K562 (cell line): ENCODE results near the gene TCHP. TPM values are rescaled to one million over a fixed set of nuclear protein-coding genes. Genes with fewer than 3 reads are reported as not detected.

Experiments used
- ATAC-seq: fragments of 200-7000 bp; cut with Tn5 transposase; 3 replicates; pipeline ENCODE4 v1.9.1; 2020; ENCODE audit warnings: moderate library complexity
- BruUV-seq: library from RNA; stranded (reverse); fragments of 400-500 nt; replicated peaks from 2 replicates; lab custom pipeline; 2021; lab: Mats Ljungman, UMichigan
- CTCF ChIA-PET: fragments of 300-600 bp; formaldehyde crosslinking; extraction: SDS; loops from one replicate; lab custom pipeline; 2021; ENCODE audit warnings: low intra/inter-chr PET ratio; lab: Yijun Ruan, JAX
- POLR2A ChIA-PET: fragments of 300-600, 350-650 bp; sonication (Branson Sonifier 250); formaldehyde crosslinking; extraction: SDS; loops from one replicate; lab custom pipeline; 2021; ENCODE audit warnings: antibody characterized with exemption, inconsistent platforms; lab: Yijun Ruan, JAX
- DNase-seq, 4 experiments: peaks; one replicate each; pipeline versions ENCODE4 v3.0.0 to v3.0.0-alpha.2; 2011 to 2018; ENCODE audit warnings: low spot score in 3 of 4, mixed read lengths in 3 of 4; ENCODE audit errors: extremely low read depth in 1 of 4
- FAIRE-seq: peaks from 2 replicates; lab custom pipeline; 2011; peaks lifted over from hg19 to GRCh38; lab: Jason Lieb, UNC
- H2AFZ ChIP-seq: 2 replicates; pipeline ENCODE4 v1.6.0; 2011; ENCODE audit warnings: low read depth, low read length, control low read depth, inconsistent platforms
- H3K27ac ChIP-seq: fragments of 200-600 bp; 3 replicates; pipeline ENCODE4 v1.8.0; 2011; ENCODE audit warnings: low read depth, mild to moderate bottlenecking, control low read depth, inconsistent platforms, low read length, moderate library complexity, mixed read lengths; ENCODE audit errors: extremely low read depth
- H3K27me3 ChIP-seq, 2 experiments: fragments of 300-600 bp in 1 of 2; 2 replicates in 1 of 2; 3 replicates in 1 of 2; pipeline versions ENCODE4 v1.6.0 to v1.8.0; 2011; ENCODE audit warnings: inconsistent platforms in 2 of 2, low read length in 2 of 2, mild to moderate bottlenecking in 1 of 2, mixed read lengths in 1 of 2, moderate library complexity in 1 of 2; ENCODE audit not compliant: control insufficient read depth in 2 of 2, insufficient read depth in 2 of 2
- H3K36me3 ChIP-seq: fragments of 300-600 bp; 3 replicates; pipeline ENCODE4 v1.8.0; 2011; ENCODE audit warnings: mild to moderate bottlenecking, low read length, inconsistent platforms; ENCODE audit not compliant: control insufficient read depth, insufficient read depth
- H3K4me1 ChIP-seq, 2 experiments: fragments of 200-600 bp in 1 of 2; replicated peaks in 1 of 2; 2 replicates in 1 of 2; 3 replicates in 1 of 2; pipeline versions ENCODE4 v1.5.1 to v1.8.0; 2011; ENCODE audit warnings: inconsistent platforms in 2 of 2, low read length in 2 of 2, mild to moderate bottlenecking in 1 of 2, mixed read lengths in 1 of 2, moderate library complexity in 1 of 2; ENCODE audit not compliant: control insufficient read depth in 2 of 2, insufficient read depth in 2 of 2
- H3K4me2 ChIP-seq: 2 replicates; pipeline ENCODE4 v1.6.1; 2011; ENCODE audit warnings: low read length, control low read depth, inconsistent platforms, mixed read lengths; ENCODE audit not compliant: insufficient read depth
- H3K4me3 ChIP-seq: fragments of 200-600 bp; sonication (generic), shearing (Covaris generic); 2 replicates; pipeline ENCODE4 v1.5.1; 2016; ENCODE audit warnings: control low read depth, inconsistent platforms
- H3K79me2 ChIP-seq: fragments of 200-600 bp; 3 replicates; pipeline ENCODE4 v1.8.0; 2011; ENCODE audit warnings: low read length, inconsistent platforms; ENCODE audit not compliant: control insufficient read depth, insufficient read depth
- H3K9ac ChIP-seq, 2 experiments: 2 replicates each; pipeline versions ENCODE4 v1.6.0 to v1.6.1; 2011; ENCODE audit warnings: low read depth in 2 of 2, low read length in 2 of 2, control low read depth in 1 of 2, inconsistent platforms in 1 of 2, mild to moderate bottlenecking in 1 of 2, mixed read lengths in 1 of 2; ENCODE audit not compliant: insufficient read depth in 1 of 2
- H3K9me1 ChIP-seq: one replicate; pipeline ENCODE4 v1.6.0; 2011; ENCODE audit warnings: inconsistent platforms, mild to moderate bottlenecking, low read length, moderate library complexity; ENCODE audit not compliant: control insufficient read depth, insufficient read depth
- H3K9me3 ChIP-seq: replicated peaks from 2 replicates; pipeline ENCODE4 v1.5.1; 2011; ENCODE audit warnings: low read depth, low read length, inconsistent platforms; ENCODE audit not compliant: control insufficient read depth, insufficient read depth
- H4K20me1 ChIP-seq: replicated peaks from 2 replicates; pipeline ENCODE4 v1.6.1; 2011; ENCODE audit warnings: low read length, inconsistent platforms, mixed read lengths; ENCODE audit not compliant: control insufficient read depth, insufficient read depth
- CREB3 ChIP-seq: fragments of 450-650 bp; conservative IDR thresholded peaks from 2 replicates; pipeline ENCODE4 v1.6.1; 2016; ENCODE audit warnings: missing genetic modification characterization, low read depth, mild to moderate bottlenecking, missing compliant biosample characterization, moderate library complexity
- CUX1 ChIP-seq: fragments of 200-800 bp; sonication (Bioruptor generic); IDR thresholded peaks from 2 replicates; pipeline ENCODE4 v1.6.1; 2016; ENCODE audit warnings: missing genetic modification characterization, missing compliant biosample characterization
- FOXA1 ChIP-seq: fragments of 450-650 bp; IDR thresholded peaks from 2 replicates; pipeline ENCODE4 v1.6.1; 2016; ENCODE audit warnings: mild to moderate bottlenecking, borderline replicate concordance
- GABPB2 ChIP-seq: fragments of 250-450 bp; sonication (Bioruptor Pico); conservative IDR thresholded peaks from 2 replicates; pipeline ENCODE4 v1.5.1; 2021; ENCODE audit warnings: mild to moderate bottlenecking
- HOXB6 ChIP-seq: fragments of 250-450 bp; sonication (Bioruptor Pico); IDR thresholded peaks from 2 replicates; pipeline ENCODE4 v1.5.1; 2022; ENCODE audit warnings: mild to moderate bottlenecking, borderline replicate concordance
- MYNN ChIP-seq, 2 experiments: sonication (generic); formaldehyde crosslinking in 1 of 2; IDR thresholded peaks; 2 replicates each; pipeline versions ENCODE4 v1.5.0 to v1.6.1; 2016 to 2020; ENCODE audit warnings: antibody characterized with exemption in 1 of 2, missing genetic modification reagents in 1 of 2
- PPARD ChIP-seq: fragments of 250-450 bp; sonication (Bioruptor Pico); IDR thresholded peaks from 2 replicates; pipeline ENCODE4 v1.8.0; 2022; ENCODE audit warnings: inconsistent platforms, mild to moderate bottlenecking, moderate library complexity
- RBM14 ChIP-seq: fragments of 200-400 bp; formaldehyde crosslinking; IDR thresholded peaks from 2 replicates; pipeline ENCODE4 v1.6.1; 2018; ENCODE audit warnings: low read depth, mild to moderate bottlenecking, low read length, moderate library complexity, borderline replicate concordance; ENCODE audit not compliant: insufficient read depth
- RBM22 ChIP-seq: fragments of 200-400 bp; formaldehyde crosslinking; IDR thresholded peaks from 2 replicates; pipeline ENCODE4 v1.6.1; 2018; ENCODE audit warnings: low read length, low read depth; ENCODE audit not compliant: poor library complexity, severe bottlenecking
- SAFB ChIP-seq: fragments of 200-400 bp; formaldehyde crosslinking; IDR thresholded peaks from 2 replicates; pipeline ENCODE4 v1.6.1; 2017; ENCODE audit warnings: low read depth, low read length, borderline replicate concordance
- SIX5 ChIP-seq, 2 experiments: IDR thresholded peaks; 2 replicates each; pipeline ENCODE4 v1.6.1; 2011; ENCODE audit warnings: low read length in 2 of 2, borderline replicate concordance in 1 of 2, low read depth in 1 of 2, mild to moderate bottlenecking in 1 of 2, moderate library complexity in 1 of 2; ENCODE audit not compliant: insufficient read depth in 1 of 2
- ZNF184 ChIP-seq: sonication (generic); formaldehyde crosslinking; IDR thresholded peaks from 2 replicates; pipeline ENCODE4 v1.5.0; 2020; ENCODE audit warnings: missing genetic modification reagents
- ZNF274 ChIP-seq: IDR thresholded peaks from 2 replicates; pipeline ENCODE4 v1.6.1; 2011; ENCODE audit warnings: low read depth, mild to moderate bottlenecking, low read length, moderate library complexity, borderline replicate concordance
- WGBS: fragments of 100-300 bp; shearing (Covaris generic); methylation state at CpG from one replicate; pipeline ENCODE4 v1.1.6; 2016; ENCODE audit warnings: low coverage, mixed read lengths; ENCODE audit not compliant: insufficient coverage; ENCODE audit errors: missing lambda C conversion rate; 5-methylcytosine and 5-hydroxymethylcytosine counted together
- in situ Hi-C: fragments of 300-500 bp; cut with MboI; formaldehyde crosslinking; loops from 4 replicates; pipeline ENCODE4 v1.15.0; 2018; ENCODE audit warnings: inconsistent platforms, mixed read lengths
- intact Hi-C: fragments of 100-400 bp; cut with micrococcal nuclease; formaldehyde crosslinking; loops from 2 replicates; pipeline ENCODE4 v1.14.2; 2022
- polyA plus RNA-seq, 8 experiments: library from polyadenylated mRNA; depleted of rRNA in 4 of 8; stranded (reverse) in 5 of 8; unstranded in 3 of 8; fragments of >200 nt; fragmentation: Nextera tagmentation in 2 of 8; fragmentation: Illumina TruSeq in 1 of 8; extraction: Ambion mirVana in 2 of 8; extraction: Trizol in 1 of 8; gene quantifications; 2 replicates each; pipeline versions ENCODE4 v1.2.1 to v1.2.3, GENCODE V29; 2011 to 2014; ENCODE audit warnings: inconsistent platforms in 1 of 8, missing spikeins in 1 of 8
- total RNA-seq, 7 experiments: library from RNA; depleted of rRNA in 6 of 7; stranded (reverse); fragments of >200 nt in 6 of 7; fragmentation: Illumina TruSeq in 2 of 7; extraction: Trizol in 2 of 7; gene quantifications; 2 replicates each; pipeline versions ENCODE4 v1.2.1 to v1.2.3, GENCODE V29; 2011 to 2021; ENCODE audit warnings: low replicate concordance in 1 of 7
- TF ChIP-seq, protein P1 (sequence below): sonication (generic); formaldehyde crosslinking; IDR thresholded peaks from 2 replicates; pipeline ENCODE4 v1.9.0; 2022; ENCODE audit warnings: mild to moderate bottlenecking, missing genetic modification reagents

Gene TCHP
- total and polyA plus RNA-seq, 9 of the 15 experiments (the other 6 are each of a cell fraction or from before 2014, with no cell fraction given) = 3.4 to 30.4 (median 19.7) TPM

GRCh38 chr12:109946505-109946904, 46.4 kb downstream of the TCHP start:
- Histone ChIP-seq H2AFZ (no peak overlapping the region), H3K27me3 (no peaks in the 10 kb centered on the region), H3K4me2 (no peak overlapping the region), H3K79me2 (no peaks in the 10 kb centered on the region), H3K9me3 (no peaks in the 10 kb centered on the region), H3K36me3 (peaks cover 55% of the 10 kb centered on the region), H4K20me1 (no peaks in the 10 kb centered on the region), H3K9ac (no peak overlapping the region)
- in situ Hi-C loops (no loop called here), intact Hi-C loops (no loop called here)
- CTCF ChIA-PET = no interaction called here
- no peak for ATAC-seq
- TF ChIP-seq FOXA1 (no peak), RBM22 (no peak), SIX5 (IDR thresholded peaks at IDR 0.05; ENCODE audit: borderline replicate concordance in 1 of 2, insufficient read depth in 1 of 2, low read depth in 1 of 2, low read length in 2 of 2) (no peak), ZNF274 (no peak), MYNN (IDR thresholded peaks at IDR 0.05) (no peak), MYNN (CRISPR knock-in tag; IDR thresholded peaks at IDR 0.05) (no peak), HOXB6 (CRISPR knock-in tag) (no peak), CREB3 (tag) (no peak), GABPB2 (CRISPR knock-in tag) (no peak), SAFB (no peak), CUX1 (no peak), PPARD (no peak), ZNF184 (no peak), RBM14 (no peak)
- TF ChIP-seq, protein P1, sequence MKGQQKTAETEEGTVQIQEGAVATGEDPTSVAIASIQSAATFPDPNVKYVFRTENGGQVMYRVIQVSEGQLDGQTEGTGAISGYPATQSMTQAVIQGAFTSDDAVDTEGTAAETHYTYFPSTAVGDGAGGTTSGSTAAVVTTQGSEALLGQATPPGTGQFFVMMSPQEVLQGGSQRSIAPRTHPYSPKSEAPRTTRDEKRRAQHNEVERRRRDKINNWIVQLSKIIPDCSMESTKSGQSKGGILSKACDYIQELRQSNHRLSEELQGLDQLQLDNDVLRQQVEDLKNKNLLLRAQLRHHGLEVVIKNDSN (CRISPR knock-in tag) = no peak
- TF ChIP-seq, all 486 proteins: peak for 0
- no peak for FAIRE-seq
- DNase-seq = no peak
- Histone ChIP-seq H3K4me1 (no peaks in the 10 kb centered on the region; a peak in 1 of 5 replicates), H3K27ac (no peak overlapping the region), H3K4me3 (no peak overlapping the region), H3K9me1 (no peaks in the 10 kb centered on the region)
- WGBS = 69% methylated on average over 5 of the region's 5 CpGs
- BruUV-seq = no TSS peak
- POLR2A ChIA-PET = no interaction called here
